GM12878 (cell line): ENCODE measurements around the gene F10. TPM values are rescaled to one million over a fixed set of nuclear protein-coding genes. Genes with fewer than 3 reads are reported as not detected.

Experiments used
- ATAC-seq: fragments of 200-7000 bp; cut with Tn5 transposase; 3 replicates; pipeline ENCODE4 v1.9.1; 2020; ENCODE audit warnings: mild to moderate bottlenecking, moderate library complexity
- BruUV-seq: library from RNA; stranded (reverse); fragments of 400-500 nt; replicated peaks from 2 replicates; lab custom pipeline; 2021; lab: Mats Ljungman, UMichigan
- CTCF ChIA-PET: fragments of 300-600 bp; sonication (Branson Sonifier 250); formaldehyde crosslinking; extraction: SDS; loops from one replicate; lab custom pipeline; 2021; ENCODE audit warnings: inconsistent platforms; lab: Yijun Ruan, JAX
- POLR2A ChIA-PET: fragments of 350-600 bp; formaldehyde crosslinking; extraction: SDS; loops from one replicate; lab custom pipeline; 2021; ENCODE audit warnings: inconsistent platforms; lab: Charles Lee
- RAD21 ChIA-PET: fragments of 300-600 bp; sonication (Branson Sonifier 250); formaldehyde crosslinking; loops from one replicate; lab custom pipeline; 2023; ENCODE audit warnings: antibody characterized with exemption; ENCODE audit not compliant: unreplicated experiment; lab: Charles Lee
- SMC1A ChIA-PET: fragments of 300-600 bp; sonication (Branson Sonifier 250); formaldehyde crosslinking; loops from one replicate; lab custom pipeline; 2023; ENCODE audit not compliant: unreplicated experiment, uncharacterized antibody; lab: Charles Lee
- DNase-seq: peaks from one replicate; pipeline ENCODE4 v3.0.0-alpha.2; 2011; ENCODE audit warnings: low read depth, low spot score
- FAIRE-seq: peaks from 3 replicates; lab custom pipeline; 2011; peaks lifted over from hg19 to GRCh38; lab: Jason Lieb, UNC
- H2AFZ ChIP-seq: 2 replicates; pipeline ENCODE4 v1.6.0; 2011; ENCODE audit warnings: low read depth, low read length, control low read depth; ENCODE audit not compliant: control insufficient read depth
- H3K27ac ChIP-seq: 2 replicates; pipeline ENCODE4 v1.5.1; 2011; ENCODE audit warnings: control low read depth; ENCODE audit not compliant: control insufficient read depth, insufficient read depth
- H3K27me3 ChIP-seq, 2 experiments: replicated peaks in 1 of 2; 2 replicates each; pipeline versions ENCODE4 v1.6.0 to v1.6.1; 2011; ENCODE audit warnings: low read length in 1 of 2; ENCODE audit not compliant: control insufficient read depth in 2 of 2, insufficient read depth in 2 of 2
- H3K36me3 ChIP-seq, 2 experiments: 2 replicates each; pipeline ENCODE4 v1.5.1; 2011; ENCODE audit warnings: low read length in 1 of 2; ENCODE audit not compliant: control insufficient read depth in 2 of 2, insufficient read depth in 2 of 2
- H3K4me1 ChIP-seq: 2 replicates; pipeline ENCODE4 v1.6.1; 2011; ENCODE audit warnings: mild to moderate bottlenecking, low read length, moderate library complexity, mixed read lengths; ENCODE audit not compliant: control insufficient read depth, insufficient read depth
- H3K4me2 ChIP-seq: 2 replicates; pipeline ENCODE4 v1.6.0; 2011; ENCODE audit warnings: control low read depth; ENCODE audit not compliant: control insufficient read depth, insufficient read depth
- H3K4me3 ChIP-seq: fragments of 200-600 bp; sonication (generic); 2 replicates; pipeline ENCODE4 v1.5.1; 2016
- H3K79me2 ChIP-seq: 2 replicates; pipeline ENCODE4 v1.6.0; 2011; ENCODE audit warnings: low read length; ENCODE audit not compliant: control insufficient read depth, insufficient read depth
- H3K9ac ChIP-seq: 2 replicates; pipeline ENCODE4 v1.8.0; 2011; ENCODE audit warnings: low read length, control low read depth, mixed read lengths; ENCODE audit not compliant: control insufficient read depth, insufficient read depth
- H3K9me3 ChIP-seq: replicated peaks from 3 replicates; pipeline ENCODE4 v1.5.1; 2011; ENCODE audit warnings: mild to moderate bottlenecking, low read length; ENCODE audit not compliant: control insufficient read depth, insufficient read depth
- H4K20me1 ChIP-seq: 2 replicates; pipeline ENCODE4 v1.6.0; 2011; ENCODE audit not compliant: control insufficient read depth, insufficient read depth
- CTCF ChIP-seq, 3 experiments: IDR thresholded peaks in 2 of 3; conservative IDR thresholded peaks in 1 of 3; 2 replicates each; pipeline ENCODE4 v1.5.1; 2011; ENCODE audit warnings: low read depth in 3 of 3, low read length in 3 of 3, mild to moderate bottlenecking in 3 of 3, control low read depth in 2 of 3, moderate library complexity in 2 of 3, inconsistent platforms in 1 of 3, mixed read lengths in 1 of 3; ENCODE audit not compliant: control insufficient read depth in 2 of 3, insufficient read depth in 1 of 3; ENCODE audit errors: extremely low read depth in 1 of 3
- HDAC6 ChIP-seq: fragments of 200-600 bp; sonication (generic); IDR thresholded peaks from one replicate; pipeline ENCODE4 v1.8.0; 2017; ENCODE audit warnings: antibody characterized with exemption; ENCODE audit not compliant: unreplicated experiment
- IKZF2 ChIP-seq, 2 experiments: fragments of 450-650 bp; IDR thresholded peaks; 2 replicates each; pipeline ENCODE4 v1.6.1; 2017; ENCODE audit warnings: mild to moderate bottlenecking in 2 of 2, moderate library complexity in 2 of 2
- NFIC ChIP-seq: IDR thresholded peaks from 2 replicates; pipeline ENCODE4 v1.6.1; 2012; ENCODE audit warnings: low read depth, mild to moderate bottlenecking, inconsistent platforms, low read length, moderate library complexity
- NR2C1 ChIP-seq: fragments of 450-650 bp; IDR thresholded peaks from 2 replicates; pipeline ENCODE4 v1.6.1; 2017; ENCODE audit warnings: antibody characterized with exemption, mild to moderate bottlenecking, moderate library complexity
- RUNX3 ChIP-seq: IDR thresholded peaks from 2 replicates; pipeline ENCODE4 v1.6.1; 2012; ENCODE audit warnings: low read length, inconsistent platforms
- STAT1 ChIP-seq: fragments of 450-650 bp; conservative IDR thresholded peaks from 2 replicates; pipeline ENCODE4 v1.6.1; 2014; ENCODE audit warnings: antibody characterized with exemption, mild to moderate bottlenecking
- YBX1 ChIP-seq: fragments of 450-650 bp; IDR thresholded peaks from 2 replicates; pipeline ENCODE4 v1.6.1; 2016; ENCODE audit warnings: antibody characterized with exemption
- ZNF207 ChIP-seq: fragments of 450-650 bp; IDR thresholded peaks from 2 replicates; pipeline ENCODE4 v1.6.1; 2014; ENCODE audit warnings: antibody characterized with exemption, mild to moderate bottlenecking, borderline replicate concordance
- WGBS: methylation state at CpG from one replicate; pipeline ENCODE4 v1.1.6; 2016; ENCODE audit warnings: low lambda C conversion rate; ENCODE audit not compliant: insufficient replicate concordance, insufficient coverage; ENCODE audit errors: missing lambda C conversion rate; 5-methylcytosine and 5-hydroxymethylcytosine counted together
- in situ Hi-C: fragments of 300-500 bp; cut with MboI; formaldehyde crosslinking; loops from 9 replicates; pipeline ENCODE4 v1.14.3; 2018; ENCODE audit warnings: mixed read lengths
- intact Hi-C: fragments of 100-400 bp; cut with micrococcal nuclease; formaldehyde crosslinking; loops from one replicate; pipeline ENCODE4 v1.14.2; 2022; ENCODE audit not compliant: unreplicated experiment
- polyA plus RNA-seq, 11 experiments: library from polyadenylated mRNA; depleted of rRNA in 4 of 11; unstranded in 6 of 11; stranded (reverse) in 5 of 11; fragments of >200 nt; fragmentation: Nextera tagmentation in 4 of 11; fragmentation: Illumina TruSeq in 1 of 11; extraction: Ambion mirVana in 4 of 11; extraction: Trizol in 1 of 11; gene quantifications; 1 replicate in 1 of 11; 2 replicates in 10 of 11; pipeline versions ENCODE4 v1.2.1 to v1.2.3, GENCODE V29; 2011 to 2016; ENCODE audit warnings: inconsistent platforms in 2 of 11, missing spikeins in 2 of 11, low read depth in 1 of 11
- total RNA-seq, 4 experiments: library from RNA; depleted of rRNA in 3 of 4; stranded (reverse); fragments of >200 nt in 3 of 4; fragmentation: Illumina TruSeq in 1 of 4; extraction: Trizol in 1 of 4; gene quantifications; 2 replicates each; pipeline versions ENCODE4 v1.2.1 to v1.2.3, GENCODE V29; 2013 to 2021

F10 gene
- total and polyA plus RNA-seq, 10 of the 15 experiments (the other 5 are each of a cell fraction or from before 2014, with no cell fraction given) = not detected

- Histone ChIP-seq H3K9ac (no peak overlapping the region), H3K36me3 (no peaks in the 10 kb centered on the region), H3K27ac (no peak overlapping the region), H4K20me1 (no peaks in the 10 kb centered on the region)
- intact Hi-C loops (no loop called here), in situ Hi-C loops (no loop called here)
- WGBS = 56% methylated on average over 30 of the region's 30 CpGs
- no peak for FAIRE-seq
- CTCF ChIA-PET = no interaction called here
- TF ChIP-seq IKZF2 (IDR thresholded peaks at IDR 0.05) (no peak), RUNX3 (no peak), NR2C1 (no peak), HDAC6 (no peak), NFIC (no peak), YBX1 (no peak), ZNF207 (no peak), CTCF (IDR thresholded peaks at IDR 0.05 in 2 of 3, conservative IDR thresholded peaks at IDR 0.05 in 1 of 3; ENCODE audit: control insufficient read depth in 2 of 3, extremely low read depth in 1 of 3, insufficient read depth in 1 of 3, low read depth in 3 of 3, low read length in 3 of 3) (no peak), STAT1 (no peak)
- TF ChIP-seq, all 136 proteins: peak for 0
- no peak overlapping the region for H3K4me2 ChIP-seq
- POLR2A ChIA-PET = no interaction called here
- H3K79me2 ChIP-seq = no peaks in the 10 kb centered on the region
- H3K4me3 ChIP-seq = no peak overlapping the region
- H2AFZ ChIP-seq = no peak overlapping the region
- ATAC-seq (no peak), DNase-seq (no peak)
- H3K27me3 ChIP-seq = no peaks in the 10 kb centered on the region
- H3K4me1 ChIP-seq = no peaks in the 10 kb centered on the region
- no TSS peak for BruUV-seq
- SMC1A ChIA-PET = no interaction called here
- RAD21 ChIA-PET = no interaction called here
- H3K9me3 ChIP-seq = no peaks in the 10 kb centered on the region
Measured at GRCh38 chr13:113091211-113091771, 31.3 kb upstream of the F10 start.
